ENCODE data around the gene IGLL1. TPM values are rescaled to one million over a fixed set of nuclear protein-coding genes. Genes with fewer than 3 reads are reported as not detected.
"Not testable (repeated sequence)": the region's sequence is repeated elsewhere in the genome, so short reads cannot be mapped to it uniquely, and the experiment has no call there.

IGLL1 gene
- polyA plus RNA-seq, 1 of the 3 experiments (the other 2 are of a cell fraction), result not detected

DNA sequence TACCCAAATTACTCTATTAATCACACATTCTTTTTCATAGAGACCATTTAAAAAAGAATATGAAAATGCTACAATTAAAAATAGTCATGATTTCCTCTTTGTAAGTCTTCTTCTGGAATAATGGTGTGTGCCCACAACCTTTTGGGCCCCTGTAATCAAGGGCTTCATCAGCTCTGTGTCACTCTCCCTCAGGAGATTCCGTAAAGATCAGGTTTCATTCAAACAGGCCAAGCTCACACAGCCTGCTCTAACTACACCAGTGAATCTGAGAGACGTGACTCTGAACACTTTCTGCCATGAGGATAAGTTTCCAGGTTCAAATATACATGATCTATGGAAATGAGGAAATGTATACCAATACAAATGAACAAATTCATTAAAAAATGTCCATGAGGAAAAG lies 42.5 kb upstream of the IGLL1 start (continued):
- TF ChIP-seq, protein P1, sequence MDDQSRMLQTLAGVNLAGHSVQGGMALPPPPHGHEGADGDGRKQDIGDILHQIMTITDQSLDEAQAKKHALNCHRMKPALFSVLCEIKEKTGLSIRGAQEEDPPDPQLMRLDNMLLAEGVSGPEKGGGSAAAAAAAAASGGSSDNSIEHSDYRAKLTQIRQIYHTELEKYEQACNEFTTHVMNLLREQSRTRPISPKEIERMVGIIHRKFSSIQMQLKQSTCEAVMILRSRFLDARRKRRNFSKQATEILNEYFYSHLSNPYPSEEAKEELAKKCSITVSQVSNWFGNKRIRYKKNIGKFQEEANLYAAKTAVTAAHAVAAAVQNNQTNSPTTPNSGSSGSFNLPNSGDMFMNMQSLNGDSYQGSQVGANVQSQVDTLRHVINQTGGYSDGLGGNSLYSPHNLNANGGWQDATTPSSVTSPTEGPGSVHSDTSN (IDR thresholded peaks at IDR 0.05), result no peak

DNA sequence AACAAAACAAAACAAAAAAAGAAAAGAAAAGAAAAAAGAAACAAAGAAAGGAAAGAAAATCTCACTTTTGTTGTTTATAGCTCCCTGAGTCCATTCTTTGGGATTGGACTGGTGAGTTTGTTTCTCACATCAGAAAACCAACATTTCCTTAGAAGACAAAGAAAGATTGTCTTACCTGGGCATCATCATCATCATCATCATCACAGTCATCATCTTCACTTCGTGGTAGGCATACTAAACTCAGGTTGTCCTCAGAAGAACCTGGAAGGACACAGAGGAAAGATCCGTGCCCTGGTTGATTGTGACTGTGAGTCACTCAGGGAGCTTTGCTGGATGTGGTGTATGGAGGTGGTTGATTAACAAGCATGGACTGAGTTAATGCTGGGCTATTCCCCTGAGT lies 41.8 kb upstream of the IGLL1 start:
- H3K4me2 ChIP-seq; H2AFZ ChIP-seq (ENCODE audit: low read depth); H3K4me1 ChIP-seq (ENCODE audit: control insufficient read depth in 1 of 2, insufficient read depth in 2 of 2, low read depth in 1 of 2, low read length in 1 of 2); CTCF ChIA-PET; H3K27ac ChIP-seq (ENCODE audit: low read depth in 2 of 2, low read length in 1 of 2); H3K9ac ChIP-seq; DNase-seq; H3K4me3 ChIP-seq (ENCODE audit: low read depth in 2 of 2, low read length in 1 of 2); H3K9me2 ChIP-seq; H3K36me3 ChIP-seq (replicated peaks in 1 of 2; ENCODE audit: control insufficient read depth in 1 of 2, insufficient read depth in 2 of 2, low read length in 1 of 2); H3K27me3 ChIP-seq (ENCODE audit: insufficient read depth); H4K20me1 ChIP-seq (ENCODE audit: insufficient read depth); POLR2A ChIA-PET; H3K9me3 ChIP-seq; H3K79me2 ChIP-seq (ENCODE audit: insufficient read depth); H3F3A ChIP-seq (replicated peaks; ENCODE audit: insufficient read depth): not testable (repeated sequence)
- 46% methylated on average over 2 of the region's 2 CpGs for WGBS (ENCODE audit: low lambda C conversion rate)

DNA sequence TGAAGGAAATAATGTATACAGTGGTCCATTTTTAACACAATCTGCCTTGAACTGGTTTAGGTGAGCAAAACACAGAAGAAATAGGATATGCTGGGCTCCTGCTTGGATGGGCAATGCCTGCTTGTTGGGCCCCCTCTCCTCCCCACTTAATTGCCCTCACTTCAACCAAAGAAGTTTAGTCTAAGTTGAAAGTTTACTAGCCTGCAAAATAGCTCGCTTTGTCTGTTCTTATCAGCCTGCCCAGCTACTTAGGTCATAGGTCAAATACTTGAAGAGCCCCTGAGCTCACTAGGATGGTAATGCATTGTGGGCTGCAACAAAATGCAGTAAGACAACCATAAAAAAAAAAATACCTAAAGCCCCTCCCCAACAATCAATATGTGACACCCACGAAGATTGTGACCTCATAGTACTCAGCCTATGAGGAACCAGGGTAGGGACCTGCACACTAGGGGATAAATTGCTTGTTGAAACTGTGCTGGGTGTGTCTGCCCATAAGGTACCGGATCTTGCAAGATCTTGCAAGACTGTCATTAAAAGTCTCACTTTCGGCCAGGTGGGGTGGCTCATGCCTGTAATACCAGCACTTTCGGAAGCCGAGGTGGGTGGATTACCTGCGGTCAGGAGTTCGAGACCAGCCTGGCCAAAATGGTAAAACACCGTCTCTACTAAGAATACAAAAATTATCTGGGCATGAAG lies 41.1 kb upstream of the IGLL1 start:
- Histone ChIP-seq H3K4me3 (ENCODE audit: low read depth in 2 of 2, low read length in 1 of 2) (no peak overlapping the region), H3K36me3 (replicated peaks in 1 of 2; ENCODE audit: control insufficient read depth in 1 of 2, insufficient read depth in 2 of 2, low read length in 1 of 2) (no peaks in the 10 kb centered on the region), H3F3A (replicated peaks; ENCODE audit: insufficient read depth) (no peaks in the 10 kb centered on the region), H2AFZ (ENCODE audit: low read depth) (no peak overlapping the region), H3K27me3 (ENCODE audit: insufficient read depth) (no peaks in the 10 kb centered on the region), H4K20me1 (ENCODE audit: insufficient read depth) (no peaks in the 10 kb centered on the region), H3K9me3 (no peaks in the 10 kb centered on the region), H3K4me2 (no peak overlapping the region), H3K4me1 (ENCODE audit: control insufficient read depth in 1 of 2, insufficient read depth in 2 of 2, low read depth in 1 of 2, low read length in 1 of 2) (no peaks in the 10 kb centered on the region), H3K79me2 (ENCODE audit: insufficient read depth) (no peaks in the 10 kb centered on the region), H3K9ac (no peak overlapping the region), H3K27ac (ENCODE audit: low read depth in 2 of 2, low read length in 1 of 2) (no peak overlapping the region), H3K9me2 (no peaks in the 10 kb centered on the region)
- ChIA-PET CTCF (no interaction called here), POLR2A (no interaction called here)
- 79% methylated on average over 9 of the region's 9 CpGs for WGBS (ENCODE audit: low lambda C conversion rate)
- no peak for DNase-seq
- TF ChIP-seq YY1 (IDR thresholded peaks at IDR 0.05; ENCODE audit: low read depth), result no peak
- TF ChIP-seq, protein P2, sequence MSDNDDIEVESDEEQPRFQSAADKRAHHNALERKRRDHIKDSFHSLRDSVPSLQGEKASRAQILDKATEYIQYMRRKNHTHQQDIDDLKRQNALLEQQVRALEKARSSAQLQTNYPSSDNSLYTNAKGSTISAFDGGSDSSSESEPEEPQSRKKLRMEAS (IDR thresholded peaks at IDR 0.05; ENCODE audit: low read depth), result no peak
- no peak for TF ChIP-seq FOXM1 (IDR thresholded peaks at IDR 0.05; ENCODE audit: low read depth)
- TF ChIP-seq FOXJ3 (CRISPR knock-in tag; IDR thresholded peaks at IDR 0.05), result no peak

DNA sequence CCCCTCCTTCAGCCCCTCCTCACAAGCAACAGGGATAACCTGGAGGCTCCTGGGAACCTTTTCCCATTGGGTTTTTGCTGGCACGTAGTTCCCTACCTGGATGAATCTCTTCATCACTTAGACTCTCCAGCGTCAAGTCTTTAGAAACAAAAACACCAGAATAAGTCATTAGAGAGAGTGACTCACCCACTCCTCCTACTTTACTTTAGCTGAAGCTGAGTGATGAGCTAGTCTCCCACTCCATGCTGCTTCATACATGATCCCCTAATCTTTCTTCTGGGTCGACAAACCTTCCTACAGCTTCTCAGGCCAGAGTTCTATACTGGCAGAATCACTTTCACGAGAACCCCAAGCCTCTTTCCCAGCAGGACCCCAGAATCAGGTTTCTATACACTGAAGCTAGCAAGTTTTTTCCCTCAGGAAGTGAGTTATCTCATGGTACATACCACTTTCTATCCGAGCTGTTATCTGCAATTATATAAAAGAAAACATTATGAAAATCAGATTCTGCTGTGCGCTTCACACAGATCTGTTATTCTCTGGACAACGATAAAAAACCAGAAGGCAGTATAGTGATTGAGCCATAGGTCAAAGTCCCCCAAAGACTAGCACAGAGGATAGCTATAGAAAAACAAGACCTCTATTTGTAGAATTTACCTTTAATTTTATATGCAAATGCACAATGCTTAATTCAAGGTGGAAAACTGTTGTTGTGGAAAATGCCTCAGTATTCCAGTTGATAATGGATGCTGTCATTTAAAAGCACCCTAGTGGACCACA lies 33.3 kb upstream of the IGLL1 start:
- H3K27ac ChIP-seq (ENCODE audit: low read depth in 2 of 2, low read length in 1 of 2), result no peak overlapping the region
- no peak for DNase-seq
- no peaks in the 10 kb centered on the region for H3K9me2 ChIP-seq
- H3K4me2 ChIP-seq, result no peak overlapping the region
- no peaks in the 10 kb centered on the region for H3K79me2 ChIP-seq (ENCODE audit: insufficient read depth)
- H3K36me3 ChIP-seq (replicated peaks in 1 of 2; ENCODE audit: control insufficient read depth in 1 of 2, insufficient read depth in 2 of 2, low read length in 1 of 2), result no peaks in the 10 kb centered on the region
- H3K4me1 ChIP-seq (ENCODE audit: control insufficient read depth in 1 of 2, insufficient read depth in 2 of 2, low read depth in 1 of 2, low read length in 1 of 2), result peaks cover 0 to 6% of the 10 kb centered on the region in 2 experiments; a peak in 3 of 4 replicates
- no peak for TF ChIP-seq TCF12 (IDR thresholded peaks at IDR 0.05)
- TF ChIP-seq RCOR1 (IDR thresholded peaks at IDR 0.05; ENCODE audit: low read length), result 0 out of 2 replicates have a peak, but pooled peaks have one; percentile 27
- H3K4me3 ChIP-seq (ENCODE audit: low read depth in 2 of 2, low read length in 1 of 2), result no peak overlapping the region
- no peaks in the 10 kb centered on the region for H3F3A ChIP-seq (replicated peaks; ENCODE audit: insufficient read depth)
- no peaks in the 10 kb centered on the region for H3K9me3 ChIP-seq
- H3K27me3 ChIP-seq (ENCODE audit: insufficient read depth), result no peaks in the 10 kb centered on the region
- 33% methylated on average over 7 of the region's 7 CpGs for WGBS (ENCODE audit: low lambda C conversion rate)
- no peak overlapping the region for H2AFZ ChIP-seq (ENCODE audit: low read depth)
- no peaks in the 10 kb centered on the region for H4K20me1 ChIP-seq (ENCODE audit: insufficient read depth)
- no peak overlapping the region for H3K9ac ChIP-seq
- POLR2A ChIA-PET, result no interaction called here
- CTCF ChIA-PET, result interaction anchor here (0.9 to 1.9 kb wide), 2 partner anchors 21 to 236 kb away, joined by 3 to 7 read pairs; no protein-coding TSS in a partner anchor

All from SK-N-SH (cell line).